Measurements from ENCODE around the gene B4GALNT2.

Gene B4GALNT2

GRCh38 chr17:49111934-49112333, 20.6 kb upstream of the B4GALNT2 start:
- no peak for DNase-seq (ENCODE audit: low read depth in 1 of 2, low spot score in 1 of 2)
- TF ChIP-seq CTCF (IDR thresholded peaks at IDR 0.05; ENCODE audit: insufficient read depth, low read length) = no peak
- no peak for TF ChIP-seq POLR2AphosphoS5 (IDR thresholded peaks at IDR 0.05; ENCODE audit: low read depth)
- no peak for TF ChIP-seq SPI1 (IDR thresholded peaks at IDR 0.05; ENCODE audit: borderline replicate concordance, low read depth)
- no peak for TF ChIP-seq REST (IDR thresholded peaks at IDR 0.05; ENCODE audit: insufficient replicate concordance, low read depth)
- TF ChIP-seq GABPA (IDR thresholded peaks at IDR 0.05; ENCODE audit: low read depth) = no peak

GRCh38 chr17:49112936-49113335, 19.6 kb upstream of the B4GALNT2 start:
- DNase-seq (ENCODE audit: low read depth in 1 of 2, low spot score in 1 of 2) = no peak
- no peak for TF ChIP-seq CTCF (IDR thresholded peaks at IDR 0.05; ENCODE audit: insufficient read depth, low read length)
- no peak for TF ChIP-seq GABPA (IDR thresholded peaks at IDR 0.05; ENCODE audit: low read depth)
- TF ChIP-seq SPI1 (IDR thresholded peaks at IDR 0.05; ENCODE audit: borderline replicate concordance, low read depth) = no peak
- no peak for TF ChIP-seq POLR2AphosphoS5 (IDR thresholded peaks at IDR 0.05; ENCODE audit: low read depth)
- TF ChIP-seq REST (IDR thresholded peaks at IDR 0.05; ENCODE audit: insufficient replicate concordance, low read depth) = no peak
- H3K27ac ChIP-seq (replicated peaks) = no peak overlapping the region
- H3K4me3 ChIP-seq (replicated peaks; ENCODE audit: insufficient read depth, low read length) = no peak overlapping the region
- H3K27me3 ChIP-seq (ENCODE audit: insufficient read depth, poor library complexity, severe bottlenecking) = no peaks in the 10 kb centered on the region

More at GRCh38 chr17:49111934-49112333, 20.6 kb upstream of the B4GALNT2 start:
- H3K4me3 ChIP-seq (replicated peaks; ENCODE audit: insufficient read depth, low read length) = no peak overlapping the region
- no peak overlapping the region for H3K27ac ChIP-seq (replicated peaks)
- no peaks in the 10 kb centered on the region for H3K27me3 ChIP-seq (ENCODE audit: insufficient read depth, poor library complexity, severe bottlenecking)

GRCh38 chr17:49114703-49115102, 17.9 kb upstream of the B4GALNT2 start:
- Histone ChIP-seq H3K4me3 (replicated peaks; ENCODE audit: insufficient read depth, low read length) (no peak overlapping the region), H3K27me3 (ENCODE audit: insufficient read depth, poor library complexity, severe bottlenecking) (no peaks in the 10 kb centered on the region), H3K27ac (replicated peaks) (no peak overlapping the region)
- TF ChIP-seq SPI1 (IDR thresholded peaks at IDR 0.05; ENCODE audit: borderline replicate concordance, low read depth) (no peak), CTCF (IDR thresholded peaks at IDR 0.05; ENCODE audit: insufficient read depth, low read length) (no peak), GABPA (IDR thresholded peaks at IDR 0.05; ENCODE audit: low read depth) (no peak), POLR2AphosphoS5 (IDR thresholded peaks at IDR 0.05; ENCODE audit: low read depth) (no peak), REST (IDR thresholded peaks at IDR 0.05; ENCODE audit: insufficient replicate concordance, low read depth) (no peak)
- no peak for DNase-seq (ENCODE audit: low read depth in 1 of 2, low spot score in 1 of 2)
